Measurements from ENCODE around the gene ETV5. TPM values are rescaled to one million over a fixed set of nuclear protein-coding genes. Genes with fewer than 3 reads are reported as not detected.

Gene ETV5
- total RNA-seq, 1 donor from 2014 or later = 0.89 TPM

DNA sequence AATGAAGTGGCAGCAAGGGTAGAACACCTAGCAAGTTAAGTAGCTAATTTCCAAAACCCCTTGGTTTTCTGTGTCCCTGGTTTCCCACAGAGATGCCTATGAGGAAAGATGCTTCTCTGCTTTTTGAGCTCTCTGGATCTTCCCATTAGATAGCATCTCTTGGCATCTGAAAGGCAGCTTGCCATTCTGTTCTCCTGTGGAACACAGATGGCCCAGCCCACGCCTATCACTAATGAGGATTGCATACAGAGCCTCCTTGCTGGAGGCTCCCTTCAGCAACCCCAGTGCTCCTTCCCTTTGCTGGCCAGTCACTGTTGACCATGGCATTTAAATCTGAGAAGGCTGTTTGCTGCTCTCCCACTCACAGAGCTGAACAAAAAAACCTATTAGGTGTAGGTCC, 34.4 kb upstream of the ETV5 start:
- Mint-ChIP-seq H3K27me3 (peaks cover 3% of the 10 kb centered on the region), H3K4me3 (no peak overlapping the region), H3K9me3 (no peaks in the 10 kb centered on the region), H3K27ac (no peak overlapping the region), H3K4me1 (no peaks in the 10 kb centered on the region), H3K36me3 (ENCODE audit: low read depth) (no peaks in the 10 kb centered on the region)
- intact Hi-C loops (cut with micrococcal nuclease) = no loop called here
- DNase-seq (no peak), ATAC-seq (ENCODE audit: low read depth) (no peak)
- POLR2A ChIA-PET = no interaction called here
- CTCF ChIA-PET = no interaction called here
- TF ChIP-seq, protein P1, sequence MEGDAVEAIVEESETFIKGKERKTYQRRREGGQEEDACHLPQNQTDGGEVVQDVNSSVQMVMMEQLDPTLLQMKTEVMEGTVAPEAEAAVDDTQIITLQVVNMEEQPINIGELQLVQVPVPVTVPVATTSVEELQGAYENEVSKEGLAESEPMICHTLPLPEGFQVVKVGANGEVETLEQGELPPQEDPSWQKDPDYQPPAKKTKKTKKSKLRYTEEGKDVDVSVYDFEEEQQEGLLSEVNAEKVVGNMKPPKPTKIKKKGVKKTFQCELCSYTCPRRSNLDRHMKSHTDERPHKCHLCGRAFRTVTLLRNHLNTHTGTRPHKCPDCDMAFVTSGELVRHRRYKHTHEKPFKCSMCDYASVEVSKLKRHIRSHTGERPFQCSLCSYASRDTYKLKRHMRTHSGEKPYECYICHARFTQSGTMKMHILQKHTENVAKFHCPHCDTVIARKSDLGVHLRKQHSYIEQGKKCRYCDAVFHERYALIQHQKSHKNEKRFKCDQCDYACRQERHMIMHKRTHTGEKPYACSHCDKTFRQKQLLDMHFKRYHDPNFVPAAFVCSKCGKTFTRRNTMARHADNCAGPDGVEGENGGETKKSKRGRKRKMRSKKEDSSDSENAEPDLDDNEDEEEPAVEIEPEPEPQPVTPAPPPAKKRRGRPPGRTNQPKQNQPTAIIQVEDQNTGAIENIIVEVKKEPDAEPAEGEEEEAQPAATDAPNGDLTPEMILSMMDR (IDR thresholded peaks at IDR 0.05) = no peak

DNA sequence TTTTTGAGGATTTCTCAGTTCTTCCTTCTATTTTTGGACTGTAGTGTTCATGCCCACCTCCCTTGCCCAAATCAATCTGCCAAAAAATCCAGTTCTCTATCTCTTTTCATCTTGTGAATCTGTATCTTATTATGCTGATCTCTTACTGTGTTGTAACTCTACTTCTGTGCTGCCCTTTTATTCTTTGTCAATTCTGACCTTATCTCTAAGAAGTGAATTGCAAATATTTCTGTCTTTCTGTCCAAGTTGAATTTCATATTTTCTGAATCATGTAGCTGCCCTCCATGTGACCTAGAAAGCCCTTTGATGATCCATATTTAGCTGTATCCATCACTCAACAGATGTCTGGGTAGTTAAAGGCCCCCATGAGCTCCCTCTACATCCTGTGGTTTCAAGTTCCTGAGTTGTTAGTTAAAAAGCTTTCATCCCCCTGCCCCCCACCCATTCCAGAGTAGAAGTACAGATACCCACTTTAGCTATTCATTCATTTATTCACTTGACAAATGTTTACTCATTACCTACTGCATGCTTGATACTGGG, 33.6 kb upstream of the ETV5 start:
- intact Hi-C loops (cut with micrococcal nuclease) = no loop called here
- TF ChIP-seq, protein P1 (IDR thresholded peaks at IDR 0.05) = no peak
- POLR2A ChIA-PET = no interaction called here
- no peak for DNase-seq
- no peaks in the 10 kb centered on the region for H3K9me3 Mint-ChIP-seq
- no peaks in the 10 kb centered on the region for H3K4me1 Mint-ChIP-seq
- peaks cover 3% of the 10 kb centered on the region for H3K27me3 Mint-ChIP-seq
- no peak overlapping the region for H3K27ac Mint-ChIP-seq
- no peak for ATAC-seq (ENCODE audit: low read depth)
- no peak overlapping the region for H3K4me3 Mint-ChIP-seq
- CTCF ChIA-PET = no interaction called here
- no peaks in the 10 kb centered on the region for H3K36me3 Mint-ChIP-seq (ENCODE audit: low read depth)

DNA sequence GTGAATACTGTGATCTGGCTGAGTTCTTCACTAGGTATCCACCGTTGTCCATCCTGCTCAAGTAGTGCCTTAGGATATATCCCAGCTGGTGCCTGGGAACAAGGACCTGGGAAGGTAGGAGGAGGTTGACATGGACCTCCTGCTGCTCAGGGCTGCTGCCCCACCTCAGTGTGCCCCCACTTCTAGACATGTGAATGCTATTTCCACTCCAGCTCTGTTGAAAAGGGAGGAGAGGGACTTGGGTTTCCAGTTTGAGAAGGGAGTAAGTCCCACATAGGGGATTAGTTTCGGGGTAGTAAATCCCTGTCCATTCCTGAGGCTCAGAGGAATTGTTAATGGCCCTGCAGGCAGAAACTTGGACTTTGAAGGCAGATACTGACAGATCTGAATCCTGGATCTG, 32.9 kb upstream of the ETV5 start:
- ChIA-PET POLR2A (no interaction called here), CTCF (no interaction called here)
- intact Hi-C loops (cut with micrococcal nuclease) = no loop called here
- H3K27ac Mint-ChIP-seq = no peak overlapping the region
- no peak for DNase-seq
- H3K9me3 Mint-ChIP-seq = no peaks in the 10 kb centered on the region
- H3K27me3 Mint-ChIP-seq = peaks cover 3% of the 10 kb centered on the region
- TF ChIP-seq, protein P1 (IDR thresholded peaks at IDR 0.05) = no peak
- ATAC-seq (ENCODE audit: low read depth) = no peak
- H3K4me1 Mint-ChIP-seq = no peaks in the 10 kb centered on the region
- H3K4me3 Mint-ChIP-seq = no peak overlapping the region
- H3K36me3 Mint-ChIP-seq (ENCODE audit: low read depth) = no peaks in the 10 kb centered on the region

DNA sequence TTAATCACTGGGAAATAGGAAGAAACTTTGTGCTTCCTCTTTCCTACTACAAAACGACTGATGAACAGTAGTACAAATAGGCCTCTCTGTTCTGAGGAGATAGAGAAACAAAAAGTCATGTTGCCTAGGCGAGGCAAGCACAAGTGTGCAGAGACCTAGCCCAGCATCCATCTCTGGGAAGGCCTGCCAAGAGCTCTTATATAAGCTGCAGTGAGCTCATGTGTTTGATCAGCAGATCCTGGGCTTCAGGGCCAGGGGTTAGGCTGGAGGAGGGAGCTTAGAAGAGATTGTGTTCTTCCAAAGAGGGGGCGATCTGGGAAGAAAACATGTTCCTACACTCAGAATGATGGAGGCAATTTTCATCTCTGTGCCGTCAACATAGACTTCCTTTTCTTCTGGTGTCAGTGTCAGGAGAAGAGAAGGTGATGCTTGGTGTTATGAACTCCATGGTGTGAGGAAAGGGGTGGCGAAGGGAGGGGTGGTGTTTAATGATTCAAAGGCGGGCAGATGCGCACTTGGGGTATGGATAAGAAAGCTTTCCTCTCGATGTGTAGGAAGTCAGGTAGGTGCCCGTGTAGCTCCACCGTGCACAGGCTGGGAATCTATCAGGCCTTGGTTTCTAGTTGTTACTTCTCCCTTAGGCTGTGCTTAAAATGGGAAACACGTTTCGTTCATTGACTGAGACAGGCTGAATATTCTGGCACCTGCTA, 29.5 kb upstream of the ETV5 start:
- Mint-ChIP-seq H3K4me3 (no peak overlapping the region), H3K4me1 (no peaks in the 10 kb centered on the region), H3K36me3 (ENCODE audit: low read depth) (no peaks in the 10 kb centered on the region), H3K9me3 (no peaks in the 10 kb centered on the region), H3K27ac (no peak overlapping the region), H3K27me3 (peaks cover 3% of the 10 kb centered on the region)
- TF ChIP-seq, protein P1 (IDR thresholded peaks at IDR 0.05) = no peak
- intact Hi-C loops (cut with micrococcal nuclease) = no loop called here
- ChIA-PET POLR2A (no interaction called here), CTCF (no interaction called here)
- DNase-seq (no peak), ATAC-seq (ENCODE audit: low read depth) (no peak)

DNA sequence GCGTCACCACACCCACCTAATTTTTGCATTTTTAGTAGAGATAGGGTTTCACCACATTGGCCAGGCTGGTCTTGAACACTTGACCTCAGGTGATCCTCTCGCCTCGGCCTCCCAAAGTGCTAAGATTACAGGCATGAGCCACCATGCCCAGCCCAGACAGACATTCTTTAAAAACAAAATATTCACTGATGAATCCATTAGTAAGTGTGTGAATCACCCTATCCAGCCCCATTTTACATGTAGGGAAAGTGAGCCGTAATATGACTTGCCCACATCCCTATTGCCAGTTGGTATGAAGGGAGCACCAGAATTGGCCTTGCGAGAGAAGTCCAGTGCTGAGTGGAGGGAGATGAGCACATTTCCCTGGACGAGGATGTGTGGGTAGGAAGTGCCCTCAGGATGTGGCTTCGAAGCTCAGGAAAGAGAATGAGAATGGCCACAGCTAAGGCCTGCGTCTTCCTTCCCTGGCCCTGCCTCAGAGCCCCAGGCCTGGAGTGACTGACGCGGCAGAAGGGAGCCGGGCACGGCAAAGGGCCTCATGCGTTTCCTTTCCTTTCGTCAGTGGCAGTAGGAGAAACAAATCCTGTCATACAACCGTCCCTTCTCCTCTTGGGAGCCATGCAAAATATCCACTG, 28.3 kb upstream of the ETV5 start:
- TF ChIP-seq, protein P1 (IDR thresholded peaks at IDR 0.05) = no peak
- ChIA-PET POLR2A (no interaction called here), CTCF (no interaction called here)
- no peak for ATAC-seq (ENCODE audit: low read depth)
- Mint-ChIP-seq H3K4me1 (no peaks in the 10 kb centered on the region), H3K27ac (no peak overlapping the region), H3K36me3 (ENCODE audit: low read depth) (no peaks in the 10 kb centered on the region), H3K4me3 (no peak overlapping the region), H3K27me3 (no peaks in the 10 kb centered on the region), H3K9me3 (no peaks in the 10 kb centered on the region)
- intact Hi-C loops (cut with micrococcal nuclease) = no loop called here
- DNase-seq = no peak
